Right renal pelvis (tissue), 4 donors: ENCODE results near the gene POLR2B. TPM values are rescaled to one million over a fixed set of nuclear protein-coding genes. Genes with fewer than 3 reads are reported as not detected.
"Not testable (repeated sequence)": the region's sequence is repeated elsewhere in the genome, so short reads cannot be mapped to it uniquely, and the experiment has no call there.

Experiments used
- DNase-seq, 4 donors: peaks; one replicate each; pipeline ENCODE4 v3.0.0-alpha.2; 2013; ENCODE audit warnings: low read depth in 4 of 4, low spot score in 3 of 4, missing footprints in 1 of 4
- polyA plus RNA-seq, 4 donors: library from polyadenylated mRNA; unstranded; fragments of 120-200 nt; gene quantifications; one replicate each; pipeline ENCODE4 v1.2.1, GENCODE V29; 2013; ENCODE audit not compliant: insufficient read length in 4 of 4

The POLR2B gene
- polyA plus RNA-seq, 4 donors = 94.5 to 119 (median 114) TPM

DNA sequence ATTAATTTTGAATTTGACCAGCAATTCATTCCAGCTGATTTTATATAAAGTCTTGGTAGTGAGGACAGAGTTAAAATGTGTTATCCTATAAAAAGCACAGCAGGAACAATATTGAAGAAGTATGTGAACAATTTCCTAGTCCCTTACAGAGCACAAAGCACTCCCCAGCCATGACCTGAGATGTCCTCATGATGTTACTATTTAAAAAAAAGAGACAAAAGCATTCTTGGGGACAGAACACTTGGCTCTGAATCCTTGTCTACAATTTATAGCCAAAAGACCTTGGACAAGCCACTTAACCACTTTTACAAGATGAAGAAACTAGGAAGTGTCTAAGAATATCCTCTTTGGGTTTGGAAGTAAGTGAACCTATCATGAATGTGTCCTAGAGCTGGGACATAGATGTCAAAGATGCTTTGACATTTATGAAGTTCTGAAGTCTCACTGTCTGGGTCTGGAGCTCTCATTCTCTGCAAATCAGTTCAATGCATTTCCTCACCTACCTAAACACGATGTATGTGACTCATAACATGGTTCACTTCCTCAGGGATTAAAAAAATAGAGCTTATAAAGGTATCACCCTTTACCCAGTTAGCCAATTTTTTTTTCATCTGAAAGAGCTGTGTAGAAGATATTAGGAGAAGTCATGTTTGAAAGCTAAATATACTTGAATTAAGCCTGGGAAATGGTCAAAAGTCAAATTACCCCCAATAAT, 70.1 kb downstream of the POLR2B start:
- no peak for DNase-seq

- no peak for DNase-seq
Observed at GRCh38 chr4:57051095-57051494, 72.4 kb downstream of the POLR2B start.

- no peak for DNase-seq
Observed at GRCh38 chr4:57051524-57051923, 72.8 kb downstream of the POLR2B start.

GRCh38 chr4:57053508-57053907, 74.8 kb downstream of the POLR2B start:
- DNase-seq = no peak

DNA sequence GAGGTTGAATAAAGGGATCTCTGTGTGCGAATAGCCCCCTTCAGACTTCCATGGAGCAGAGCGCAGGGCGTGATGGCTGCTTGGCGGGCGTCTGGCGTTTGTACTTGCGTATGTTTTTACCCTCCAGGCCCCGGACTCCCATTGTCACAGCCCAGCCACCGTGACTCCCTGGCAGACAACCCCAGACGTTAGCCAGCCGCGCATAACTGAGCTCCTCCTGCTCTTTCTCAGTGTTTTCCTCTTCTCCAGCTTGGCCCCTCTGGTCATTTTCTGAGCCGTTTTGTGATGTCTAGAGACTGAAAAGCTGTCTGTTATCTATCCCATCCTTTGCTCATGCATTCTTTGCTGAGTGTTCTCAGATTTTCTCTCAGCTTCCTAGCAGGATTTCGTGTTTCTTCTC, 77.2 kb downstream of the POLR2B start:
- no peak for DNase-seq

DNA sequence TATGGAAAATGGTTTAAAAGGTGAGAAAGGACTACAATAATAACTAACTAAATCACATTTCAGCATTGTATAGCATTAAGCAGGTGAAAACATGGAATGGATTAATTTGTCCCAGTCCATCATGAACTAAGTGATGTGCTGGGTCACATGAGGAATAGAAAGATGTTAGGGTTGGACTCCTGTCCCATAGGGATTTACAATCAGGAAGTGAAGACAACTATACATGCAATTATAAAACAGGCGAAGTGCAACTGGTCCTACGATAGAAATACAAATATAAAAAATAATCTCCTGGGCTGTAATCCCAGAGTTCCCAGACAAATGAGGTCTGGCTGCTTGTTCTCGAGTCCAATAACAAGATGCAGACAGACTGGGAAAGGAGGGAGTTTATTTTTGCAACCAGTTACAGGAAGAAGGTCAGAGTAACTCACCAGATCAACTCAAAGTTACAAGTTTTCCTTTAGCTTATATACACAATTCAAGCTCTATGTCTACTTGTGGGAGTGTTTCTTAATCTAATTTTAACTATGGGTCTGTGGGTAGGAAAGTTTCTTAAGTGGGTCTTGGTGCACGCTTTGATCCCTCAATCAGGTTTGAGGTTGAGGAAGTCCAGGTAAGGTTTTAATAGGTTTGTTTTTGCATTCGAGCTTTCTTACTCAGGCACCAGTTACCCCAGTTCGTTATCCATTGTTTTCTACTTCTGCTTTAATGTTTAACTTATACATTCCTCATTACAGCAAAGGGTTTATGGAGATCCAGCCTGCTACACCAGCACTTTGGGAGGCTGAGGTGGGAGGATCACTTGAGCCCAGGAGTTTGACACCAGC, 81.4 kb downstream of the POLR2B start:
- DNase-seq = no peak

DNA sequence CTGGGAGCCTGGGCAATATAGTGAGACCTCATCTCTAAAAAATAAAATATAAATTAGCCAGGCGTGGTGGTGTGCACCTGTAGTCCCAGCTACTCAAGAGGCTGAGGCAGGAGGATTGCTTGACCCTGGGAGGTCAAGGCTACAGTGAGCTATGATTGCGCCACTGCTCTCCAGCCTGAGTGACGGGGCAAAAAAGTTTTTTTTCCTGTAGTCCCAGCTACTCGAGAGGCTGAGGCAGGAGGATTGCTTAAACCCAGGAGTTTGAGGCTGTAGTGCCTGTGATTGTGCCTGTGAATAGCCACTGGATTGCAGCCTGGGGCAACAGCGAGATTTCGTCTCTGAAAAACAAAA, 82.0 kb downstream of the POLR2B start:
- DNase-seq = not testable (repeated sequence)

DNA sequence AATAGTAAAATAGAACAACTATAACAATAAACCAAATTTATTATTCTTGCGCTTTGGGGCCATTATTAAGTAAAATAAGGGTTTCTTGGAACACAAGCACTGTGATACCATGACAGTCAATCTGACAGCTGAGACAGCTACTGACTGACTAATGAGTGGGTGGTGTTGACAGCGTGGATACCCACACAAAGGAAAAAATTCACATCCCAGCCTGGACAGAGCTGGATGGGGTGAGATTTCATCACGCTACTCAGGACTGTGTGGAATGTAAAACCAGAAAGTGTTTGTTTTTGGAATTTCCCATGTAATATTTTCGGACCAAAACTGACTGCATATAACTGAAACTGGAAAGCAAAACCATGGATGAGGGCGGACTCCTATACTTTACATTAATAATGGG, 82.7 kb downstream of the POLR2B start:
- no peak for DNase-seq

DNA sequence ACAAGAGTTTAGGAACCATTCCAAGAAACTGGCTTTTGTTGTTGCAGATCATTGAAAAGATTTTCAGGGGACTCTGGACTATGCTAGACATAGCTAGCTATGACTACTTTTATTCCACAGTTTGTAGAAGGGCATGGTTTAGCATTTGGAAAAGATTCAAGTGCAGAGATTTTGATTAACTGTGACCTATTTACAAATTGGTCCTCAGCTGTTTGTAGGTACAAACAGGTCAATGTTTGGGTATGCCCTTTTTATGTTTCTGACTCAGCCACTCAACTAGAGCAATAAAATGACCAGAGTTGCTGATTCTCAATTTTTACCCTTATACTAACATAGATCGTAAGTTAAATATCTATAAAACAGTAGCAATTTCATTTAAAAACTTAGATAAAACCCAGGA, 84.8 kb downstream of the POLR2B start:
- DNase-seq = no peak

DNA sequence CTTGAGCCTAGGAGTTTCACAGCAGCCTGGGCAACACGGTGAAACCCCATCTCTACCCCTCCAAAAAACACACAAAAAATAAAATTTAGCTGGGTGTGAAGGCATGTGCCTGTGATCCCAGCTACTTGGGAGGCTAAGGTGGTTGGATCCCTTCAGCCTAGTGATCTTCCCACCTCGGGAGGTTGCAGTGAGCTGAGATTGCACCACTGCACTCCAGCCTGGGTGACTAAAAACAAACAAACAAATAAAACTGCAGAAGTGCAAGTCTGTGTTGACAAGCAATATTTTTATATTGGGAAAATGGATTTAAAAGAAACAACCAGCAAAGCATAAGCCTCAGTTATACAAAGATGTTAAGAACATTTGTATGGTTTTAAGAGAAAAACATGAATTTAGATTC, 85.4 kb downstream of the POLR2B start:
- DNase-seq = no peak

- DNase-seq = no peak
Observed at GRCh38 chr4:57064811-57065711, 86.4 kb downstream of the POLR2B start.

DNA sequence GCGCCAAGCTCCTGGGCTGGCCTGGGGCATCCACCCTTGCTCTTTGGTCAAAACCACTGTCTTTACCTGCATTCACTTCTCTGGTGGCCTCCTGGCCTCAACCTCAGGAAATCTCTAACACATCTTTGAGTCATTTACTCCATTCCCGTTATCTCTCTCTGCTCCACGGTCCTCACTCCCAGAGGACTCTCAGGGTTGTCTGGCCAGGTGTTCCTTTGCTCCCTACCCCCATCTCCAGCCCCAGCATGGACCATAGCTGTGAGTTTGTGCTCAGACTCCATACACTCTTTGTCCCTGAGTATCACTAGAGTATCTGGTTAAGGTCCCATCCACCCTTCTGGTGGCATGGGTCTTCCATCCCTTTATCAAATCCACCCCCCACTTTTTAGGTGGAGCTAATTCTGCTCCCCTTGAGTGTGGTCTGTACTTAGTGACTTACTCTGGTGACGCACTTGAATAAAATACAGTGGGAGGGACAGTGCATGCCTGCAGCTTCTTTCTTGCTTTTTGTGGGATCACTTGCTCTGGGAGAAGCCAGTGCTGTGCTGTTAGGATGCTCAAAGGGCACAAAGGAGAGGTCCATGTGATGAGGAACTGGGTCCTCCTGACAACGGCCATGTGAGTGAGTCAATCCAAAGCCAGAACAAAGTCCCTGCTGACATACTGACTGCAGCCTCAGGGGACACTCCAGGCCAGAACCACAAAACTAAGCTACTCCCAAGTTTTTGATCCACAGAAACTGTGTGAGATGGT, 87.2 kb downstream of the POLR2B start:
- no peak for DNase-seq

DNA sequence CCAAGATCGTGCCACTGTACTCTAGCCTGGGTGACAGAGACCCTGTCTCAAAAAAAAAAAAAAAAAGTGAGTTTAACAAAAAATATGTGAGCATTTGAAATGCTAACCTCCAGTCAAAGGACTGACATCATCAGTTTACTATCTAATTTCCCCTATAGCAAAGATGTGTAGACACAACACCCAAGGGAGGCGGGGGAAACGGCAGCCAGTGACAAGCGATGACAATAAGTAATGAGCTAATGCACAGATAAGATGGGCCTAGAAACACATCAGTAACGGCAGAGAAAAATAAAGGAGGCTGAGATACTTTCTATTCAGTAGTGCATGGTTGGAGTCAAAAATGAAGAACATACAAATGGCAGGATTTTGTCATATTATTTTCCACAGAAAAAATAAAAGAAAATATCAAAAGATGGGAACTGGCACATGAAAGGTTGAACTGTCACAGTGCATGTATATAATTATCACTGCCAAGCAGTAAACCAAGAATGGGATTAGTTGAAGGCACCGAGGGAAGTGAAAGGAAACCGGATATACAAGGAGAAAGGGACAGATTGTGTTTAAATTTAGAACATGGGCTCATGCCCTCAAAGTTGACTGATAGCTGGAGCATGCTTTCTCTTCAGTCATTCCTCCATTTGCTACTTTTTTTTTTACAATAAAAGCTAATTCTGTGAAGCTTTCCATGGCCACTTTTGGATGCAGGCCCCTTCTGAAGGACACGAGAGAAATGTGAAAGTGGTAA, 89.7 kb downstream of the POLR2B start:
- DNase-seq = no peak

GRCh38 chr4:57070461-57070860, 91.8 kb downstream of the POLR2B start:
- no peak for DNase-seq

DNA sequence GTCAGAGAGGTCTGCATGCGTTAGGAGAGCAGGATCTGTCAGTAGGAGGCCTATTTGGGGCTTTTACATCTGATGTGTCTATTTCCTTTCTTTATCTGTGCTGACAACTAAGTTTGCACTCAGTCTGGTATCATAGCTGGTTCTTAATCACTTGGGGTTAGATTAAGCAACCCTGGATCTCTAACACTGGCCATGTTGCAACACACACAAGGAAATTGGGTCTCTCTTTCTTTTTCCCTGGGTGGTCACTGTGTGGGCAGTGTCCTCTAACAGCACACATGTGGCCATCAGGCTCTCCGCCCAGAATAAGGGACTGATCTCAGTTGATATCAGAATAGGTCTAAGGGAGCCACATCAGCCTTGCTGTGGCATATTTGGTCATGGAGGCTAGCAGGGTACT, 92.6 kb downstream of the POLR2B start:
- no peak for DNase-seq

DNA sequence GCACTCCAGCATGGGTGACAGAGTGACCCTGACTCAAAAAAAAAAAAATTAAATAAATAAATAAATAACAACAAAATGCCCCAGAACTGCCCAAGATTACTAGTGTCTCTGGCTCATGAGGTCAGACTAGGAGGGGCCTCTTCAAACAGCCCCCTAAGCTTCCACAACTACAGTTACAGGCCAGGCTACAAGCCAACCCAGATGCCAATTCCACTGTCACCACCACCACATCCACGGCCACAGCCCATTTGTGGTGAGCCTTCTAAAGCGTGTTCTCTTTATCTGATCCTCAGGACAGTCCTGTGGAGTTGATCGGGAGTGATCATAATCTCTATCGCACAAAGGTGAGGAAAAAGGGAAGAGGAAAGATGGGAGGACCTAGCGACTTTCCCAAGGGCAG, 94.9 kb downstream of the POLR2B start:
- no peak for DNase-seq

DNA sequence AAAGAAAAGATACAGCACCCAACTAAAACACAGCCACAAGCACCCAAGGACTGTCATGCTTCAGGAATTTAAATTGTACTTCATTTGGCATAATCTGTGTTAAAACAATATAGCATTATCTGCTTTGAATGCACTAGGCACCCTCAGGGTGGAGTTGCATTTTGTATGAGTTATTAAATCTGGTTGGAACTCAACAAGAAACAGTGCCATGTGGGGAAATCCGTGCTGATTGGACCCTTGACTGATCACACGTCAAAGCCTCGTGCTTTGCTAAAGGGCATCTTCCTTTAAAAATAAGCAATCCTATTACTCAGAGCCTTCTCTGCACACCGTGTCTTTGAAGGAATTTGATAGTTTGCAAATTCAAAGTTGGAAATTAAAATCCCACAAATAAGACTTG, 96.0 kb downstream of the POLR2B start:
- no peak for DNase-seq

DNA sequence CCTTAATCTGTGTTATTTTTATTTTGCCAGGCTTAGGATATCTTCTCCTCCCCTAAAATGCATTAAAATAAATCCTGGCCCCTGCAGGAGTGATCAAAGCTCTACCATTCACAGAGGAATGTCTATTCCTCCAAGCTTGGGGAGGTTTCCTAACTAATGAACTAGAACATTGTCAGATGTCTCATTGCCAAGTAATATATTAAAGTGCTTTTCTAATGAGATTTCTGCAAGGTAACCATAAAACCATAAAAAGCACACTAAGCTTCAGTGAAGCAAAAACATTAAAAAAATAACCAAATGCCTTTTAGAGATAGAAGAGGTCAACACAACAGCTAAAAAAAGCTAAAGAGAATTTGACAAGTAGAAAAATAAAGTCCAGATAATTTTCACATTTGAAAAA, 96.7 kb downstream of the POLR2B start:
- DNase-seq = no peak

- DNase-seq = no peak
Observed at GRCh38 chr4:57076646-57077045, 98.0 kb downstream of the POLR2B start.
